KMS-11 (cell line): ENCODE measurements around the gene HIGD1B.
"Not testable (repeated sequence)": the region's sequence is repeated elsewhere in the genome, so short reads cannot be mapped to it uniquely, and the experiment has no call there.

Experiments
- H2AFZ ChIP-seq: fragments of 200-600 bp; sonication (generic); 2 replicates; pipeline ENCODE4 v1.6.1; 2016; ENCODE audit warnings: antibody characterized with exemption, mixed run types, low read depth
- H3K27ac ChIP-seq: fragments of 200-600 bp; sonication (generic); 2 replicates; pipeline ENCODE4 v1.6.1; 2016; ENCODE audit warnings: mild to moderate bottlenecking, mixed run types
- H3K27me3 ChIP-seq: fragments of 200-600 bp; sonication (generic); 2 replicates; pipeline ENCODE4 v1.6.1; 2017; ENCODE audit warnings: mild to moderate bottlenecking, low read depth, mixed run types, moderate library complexity; ENCODE audit not compliant: insufficient read depth
- H3K36me3 ChIP-seq: fragments of 200-600 bp; sonication (generic); 2 replicates; pipeline ENCODE4 v1.6.1; 2017; ENCODE audit warnings: mild to moderate bottlenecking, mixed run types; ENCODE audit not compliant: insufficient read depth
- H3K4me1 ChIP-seq: fragments of 200-600 bp; sonication (generic); 2 replicates; pipeline ENCODE4 v1.6.1; 2016; ENCODE audit warnings: mild to moderate bottlenecking, low read depth, mixed run types; ENCODE audit not compliant: poor library complexity, severe bottlenecking
- H3K4me2 ChIP-seq: fragments of 200-600 bp; sonication (generic); 2 replicates; pipeline ENCODE4 v1.7.0; 2016; ENCODE audit warnings: mild to moderate bottlenecking, mixed run types
- H3K4me3 ChIP-seq: fragments of 200-600 bp; sonication (generic); IDR thresholded peaks from 2 replicates; pipeline ENCODE4 v1.6.1; 2017; ENCODE audit warnings: low read depth, low read length, mixed read lengths; ENCODE audit not compliant: insufficient read depth
- H3K79me2 ChIP-seq: fragments of 200-600 bp; sonication (generic); 2 replicates; pipeline ENCODE4 v1.6.1; 2016; ENCODE audit warnings: low read depth, mixed run types; ENCODE audit not compliant: insufficient read depth
- H3K9ac ChIP-seq: fragments of 200-600 bp; sonication (generic); 2 replicates; pipeline ENCODE4 v1.6.1; 2016; ENCODE audit warnings: mild to moderate bottlenecking, mixed run types
- H4K20me1 ChIP-seq: fragments of 200-600 bp; sonication (generic); 2 replicates; pipeline ENCODE4 v1.6.1; 2016; ENCODE audit warnings: mild to moderate bottlenecking, mixed run types; ENCODE audit not compliant: insufficient read depth
- CTCF ChIP-seq: fragments of 200-600 bp; sonication (generic); conservative IDR thresholded peaks from 2 replicates; pipeline ENCODE4 v1.6.1; 2017; ENCODE audit warnings: low read depth, mild to moderate bottlenecking, antibody characterized with exemption, low read length, moderate library complexity, mixed read lengths

HIGD1B gene

GRCh38 chr17:44820631-44821212 lies 27.0 kb upstream of the HIGD1B start:
- no peak overlapping the region for H3K4me3 ChIP-seq
- H3K4me1 ChIP-seq: no peaks in the 10 kb centered on the region
- H3K9ac ChIP-seq: no peak overlapping the region
- H3K79me2 ChIP-seq: no peaks in the 10 kb centered on the region
- no peaks in the 10 kb centered on the region for H3K27me3 ChIP-seq
- no peak overlapping the region for H3K27ac ChIP-seq
- H2AFZ ChIP-seq: no peak overlapping the region
- no peak for TF ChIP-seq CTCF
- H3K4me2 ChIP-seq: no peak overlapping the region
- H4K20me1 ChIP-seq: no peaks in the 10 kb centered on the region
- H3K36me3 ChIP-seq: no peaks in the 10 kb centered on the region

- peaks cover 32% of the 10 kb centered on the region for H3K27me3 ChIP-seq
- not testable (repeated sequence) for H3K9ac ChIP-seq, H3K4me1 ChIP-seq, H4K20me1 ChIP-seq, H3K79me2 ChIP-seq, H3K36me3 ChIP-seq, H3K4me2 ChIP-seq, H3K27ac ChIP-seq, H2AFZ ChIP-seq, H3K4me3 ChIP-seq
These were observed 22.4 kb upstream of the HIGD1B start for GRCh38 chr17:44825236-44825635.

GRCh38 chr17:44826123-44826790 lies 21.4 kb upstream of the HIGD1B start:
- Histone ChIP-seq H3K79me2 (no peaks in the 10 kb centered on the region), H3K27ac (no peak overlapping the region), H3K4me2 (no peak overlapping the region), H3K27me3 (peaks cover 42% of the 10 kb centered on the region), H2AFZ (no peak overlapping the region), H3K4me1 (no peaks in the 10 kb centered on the region), H3K4me3 (no peak overlapping the region), H3K9ac (no peak overlapping the region), H4K20me1 (no peaks in the 10 kb centered on the region), H3K36me3 (no peaks in the 10 kb centered on the region)
- TF ChIP-seq CTCF: no peak

GRCh38 chr17:44827863-44828262 lies 19.8 kb upstream of the HIGD1B start:
- H3K9ac ChIP-seq: no peak overlapping the region
- H3K4me3 ChIP-seq: no peak overlapping the region

More at GRCh38 chr17:44827863-44828262, 19.8 kb upstream of the HIGD1B start:
- Histone ChIP-seq H3K4me1 (no peaks in the 10 kb centered on the region), H3K27ac (no peak overlapping the region), H4K20me1 (no peaks in the 10 kb centered on the region), H3K36me3 (no peaks in the 10 kb centered on the region), H3K27me3 (peaks cover 45% of the 10 kb centered on the region), H2AFZ (no peak overlapping the region), H3K79me2 (no peaks in the 10 kb centered on the region), H3K4me2 (no peak overlapping the region)
- TF ChIP-seq CTCF: no peak
